GM21447 (cell line): Measurements from ENCODE around the gene FNTB.
"Not testable (repeated sequence)": the region's sequence is repeated elsewhere in the genome, so short reads cannot be mapped to it uniquely, and the experiment has no call there.

ENCODE experiments used
- ATAC-seq: cut with Tn5 transposase; IDR thresholded peaks from one replicate; pipeline ENCODE4 v1.9.1; 2021; ENCODE audit not compliant: unreplicated experiment

Gene FNTB

DNA sequence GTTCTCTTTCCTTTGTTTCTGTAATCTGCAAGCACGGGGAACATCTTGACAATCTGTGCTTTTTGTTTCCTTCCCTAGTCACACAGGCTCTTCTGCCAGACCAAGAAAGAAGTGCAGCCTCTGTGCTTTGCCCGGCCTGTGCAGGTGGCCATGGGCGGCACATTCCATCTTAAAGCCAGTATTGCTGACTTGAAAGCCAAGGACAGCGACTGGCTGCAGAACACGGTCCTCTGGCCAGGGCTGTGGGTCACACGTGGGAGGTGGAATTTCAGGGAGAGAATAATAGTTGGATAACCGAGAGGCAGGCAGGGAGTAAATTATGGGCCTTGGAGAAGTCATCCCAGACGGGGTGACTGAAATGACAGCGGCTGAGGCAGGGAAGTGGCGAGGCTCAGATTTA, 24.8 kb downstream of the FNTB start:
- ATAC-seq: no peak

GRCh38 chr14:65012353-65012752, 25.7 kb downstream of the FNTB start:
- ATAC-seq: no peak

DNA sequence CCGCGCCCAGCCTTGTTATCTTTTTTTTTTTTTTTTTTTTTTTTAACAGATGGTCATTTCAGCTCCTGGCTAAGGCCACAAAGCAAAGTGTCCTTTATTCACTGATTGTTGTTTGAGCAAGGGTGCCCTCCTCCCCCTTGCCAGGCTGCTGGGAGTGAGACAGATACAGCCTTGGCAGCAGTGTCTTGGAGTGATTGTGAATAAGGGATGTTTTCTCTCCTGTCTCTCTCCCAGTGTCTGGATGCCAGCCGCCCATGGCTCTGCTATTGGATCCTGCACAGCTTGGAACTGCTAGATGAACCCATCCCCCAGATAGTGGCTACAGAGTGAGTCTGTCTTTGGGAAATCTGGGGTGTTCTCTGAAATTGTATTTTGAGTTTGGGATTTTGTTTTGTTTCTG, 28.7 kb downstream of the FNTB start:
- no peak for ATAC-seq

GRCh38 chr14:65016471-65016870, 29.8 kb downstream of the FNTB start:
- no peak for ATAC-seq

GRCh38 chr14:65019944-65020566, 33.4 kb downstream of the FNTB start:
- ATAC-seq: no peak

- ATAC-seq: no peak
These were observed 38.3 kb downstream of the FNTB start for GRCh38 chr14:65024957-65025356.

- ATAC-seq: no peak
These were observed 39.1 kb downstream of the FNTB start for GRCh38 chr14:65025818-65026217.

GRCh38 chr14:65026526-65026925, 39.8 kb downstream of the FNTB start:
- ATAC-seq: no peak

- no peak for ATAC-seq
These were observed 40.6 kb downstream of the FNTB start for GRCh38 chr14:65027127-65027799.

DNA sequence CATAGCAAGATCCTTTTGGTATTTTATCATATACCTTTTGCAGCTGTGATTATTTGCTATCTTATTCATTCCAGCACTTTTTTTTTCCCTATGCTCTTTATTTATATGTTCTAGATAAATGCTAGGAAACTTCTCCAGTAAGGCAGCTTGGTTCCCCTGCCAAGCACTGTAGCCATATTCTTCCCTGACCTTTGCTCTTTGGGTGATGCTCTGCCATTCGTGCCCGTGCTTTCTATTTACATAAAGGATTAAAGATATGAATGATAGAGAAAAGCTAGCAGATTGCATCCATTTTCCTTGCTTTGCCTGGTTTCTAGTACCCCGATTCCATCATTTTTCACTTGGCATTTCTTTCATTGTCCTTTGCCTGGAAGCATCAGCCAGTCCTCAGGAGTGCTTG, 42.2 kb downstream of the FNTB start:
- ATAC-seq: no peak

DNA sequence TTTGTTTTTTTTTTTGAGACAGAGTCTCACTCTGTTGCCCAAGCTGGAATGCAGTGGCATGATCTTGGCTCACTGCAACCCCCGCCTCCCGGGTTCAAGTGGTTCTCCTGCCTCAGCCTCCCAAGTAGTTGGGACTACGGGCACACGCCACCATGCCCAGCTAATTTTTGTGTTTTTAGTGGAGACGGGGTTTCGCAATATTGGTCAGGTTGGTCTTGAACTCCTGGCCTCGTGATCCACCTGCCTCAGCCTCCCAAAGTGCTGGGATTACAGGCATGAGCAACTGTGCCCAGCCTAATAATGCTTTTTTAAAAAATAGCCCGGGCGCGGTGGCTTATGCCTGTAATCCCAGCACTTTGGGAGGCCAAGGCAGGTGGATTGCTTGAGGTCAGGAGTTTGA, 44.6 kb downstream of the FNTB start:
- not testable (repeated sequence) for ATAC-seq

GRCh38 chr14:65032319-65032718, 45.6 kb downstream of the FNTB start:
- no peak for ATAC-seq

- ATAC-seq: no peak
These were observed 46.5 kb downstream of the FNTB start for GRCh38 chr14:65033181-65033580.

DNA sequence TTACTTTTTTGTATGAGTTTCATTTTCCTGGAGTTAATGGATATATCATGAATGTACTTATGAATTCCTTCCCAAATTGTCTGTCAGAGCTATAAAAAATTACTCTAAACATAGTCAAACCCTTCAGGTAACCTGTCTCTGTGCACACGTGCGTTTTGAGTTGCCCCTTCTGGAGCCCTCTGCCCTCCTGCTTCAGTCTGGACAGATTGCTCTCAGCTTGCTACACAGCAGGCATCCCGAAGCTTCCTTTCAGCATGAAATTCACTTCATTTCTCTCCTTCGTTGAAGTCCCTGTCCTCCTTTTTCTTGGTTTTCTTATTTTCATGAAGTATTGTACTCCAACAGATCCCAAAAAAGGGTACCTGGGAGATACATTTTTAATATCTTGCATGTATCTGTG, 47.3 kb downstream of the FNTB start:
- ATAC-seq: no peak

DNA sequence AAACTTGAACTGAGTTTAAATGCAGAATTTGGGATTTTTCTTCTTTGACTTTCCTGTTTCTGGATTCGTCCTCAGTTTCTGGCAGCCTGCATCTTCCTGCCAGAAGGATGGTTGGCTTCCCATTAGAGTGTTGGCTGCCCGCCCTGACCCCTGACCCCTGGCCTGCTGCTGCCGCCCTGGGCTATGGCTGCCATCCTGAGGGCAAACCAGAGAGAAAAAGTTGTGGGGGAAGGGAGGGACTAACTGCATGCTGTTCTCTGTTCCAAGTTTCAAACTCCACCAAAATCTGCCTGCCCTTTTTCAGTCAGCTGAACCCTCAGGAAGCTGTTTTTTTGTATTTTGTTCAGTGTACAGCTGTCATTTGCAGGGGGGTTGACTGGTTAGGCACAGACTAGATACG, 48.4 kb downstream of the FNTB start:
- ATAC-seq: no peak

DNA sequence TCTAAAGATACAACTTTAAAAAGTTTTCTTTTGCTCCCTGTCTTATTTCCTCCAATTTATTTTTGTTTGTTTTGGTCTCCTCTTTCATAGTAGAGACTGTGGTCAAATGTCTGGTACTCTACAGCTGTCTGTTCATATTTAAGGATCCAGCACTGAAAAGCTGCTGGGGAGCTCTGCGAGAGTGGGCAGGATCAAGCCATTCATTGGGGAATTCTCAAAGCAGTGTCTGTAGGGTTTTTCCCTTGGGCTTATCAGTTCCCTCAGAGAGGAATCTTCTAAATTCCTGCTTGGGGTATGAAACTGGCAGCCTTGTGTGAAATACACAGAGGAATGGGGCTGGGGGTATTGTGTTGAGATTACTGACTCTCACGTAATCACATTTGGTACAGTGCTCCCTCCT, 52.3 kb downstream of the FNTB start:
- no peak for ATAC-seq

DNA sequence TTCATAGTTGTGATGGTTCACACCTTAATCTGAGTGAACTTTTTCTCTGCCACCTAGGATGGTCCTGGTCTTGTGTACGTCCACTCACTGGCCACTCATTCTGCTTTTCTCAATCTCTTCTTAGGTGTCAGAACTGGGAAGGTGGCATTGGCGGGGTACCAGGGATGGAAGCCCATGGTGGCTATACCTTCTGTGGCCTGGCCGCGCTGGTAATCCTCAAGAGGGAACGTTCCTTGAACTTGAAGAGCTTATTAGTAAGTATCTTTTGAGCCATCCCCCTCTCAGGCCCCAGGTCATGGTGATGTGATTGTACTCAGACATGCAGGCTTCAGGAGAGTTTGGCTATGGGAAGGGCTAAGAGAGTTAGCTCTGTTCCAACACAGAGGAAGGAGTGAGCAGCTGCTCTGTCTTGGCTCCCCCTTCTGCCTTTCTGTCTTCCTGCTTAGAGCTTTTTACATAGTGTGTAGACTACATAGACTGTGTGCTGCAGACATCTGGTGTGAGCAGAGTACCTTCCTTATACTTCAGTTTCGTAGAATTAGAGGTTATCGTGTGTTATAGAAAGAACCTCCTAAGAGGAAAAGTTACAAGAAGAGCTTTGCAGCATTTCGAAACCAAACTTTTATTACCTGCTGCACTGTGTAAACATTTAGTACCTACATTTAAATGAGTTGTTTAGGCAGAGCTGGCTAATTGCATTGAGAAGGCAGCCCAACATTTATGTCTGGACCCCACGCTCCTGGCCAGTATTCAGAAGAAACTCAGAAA, 54.2 kb downstream of the FNTB start:
- ATAC-seq: no peak

GRCh38 chr14:65041434-65041915, 54.8 kb downstream of the FNTB start:
- no peak for ATAC-seq

GRCh38 chr14:65042296-65042695, 55.6 kb downstream of the FNTB start:
- ATAC-seq: peak; percentile 19

- ATAC-seq: peak; percentile 79
These were observed 56.2 kb downstream of the FNTB start for GRCh38 chr14:65042731-65043372.

- ATAC-seq: no peak
These were observed 57.3 kb downstream of the FNTB start for GRCh38 chr14:65043893-65044595.
